ENCODE measurements around the gene EFHC1. TPM values are rescaled to one million over a fixed set of nuclear protein-coding genes. Genes with fewer than 3 reads are reported as not detected.

The EFHC1 gene
- total RNA-seq, 3 donors from 2014 or later, result 26.2 to 55.8 (median 36.7) TPM

DNA sequence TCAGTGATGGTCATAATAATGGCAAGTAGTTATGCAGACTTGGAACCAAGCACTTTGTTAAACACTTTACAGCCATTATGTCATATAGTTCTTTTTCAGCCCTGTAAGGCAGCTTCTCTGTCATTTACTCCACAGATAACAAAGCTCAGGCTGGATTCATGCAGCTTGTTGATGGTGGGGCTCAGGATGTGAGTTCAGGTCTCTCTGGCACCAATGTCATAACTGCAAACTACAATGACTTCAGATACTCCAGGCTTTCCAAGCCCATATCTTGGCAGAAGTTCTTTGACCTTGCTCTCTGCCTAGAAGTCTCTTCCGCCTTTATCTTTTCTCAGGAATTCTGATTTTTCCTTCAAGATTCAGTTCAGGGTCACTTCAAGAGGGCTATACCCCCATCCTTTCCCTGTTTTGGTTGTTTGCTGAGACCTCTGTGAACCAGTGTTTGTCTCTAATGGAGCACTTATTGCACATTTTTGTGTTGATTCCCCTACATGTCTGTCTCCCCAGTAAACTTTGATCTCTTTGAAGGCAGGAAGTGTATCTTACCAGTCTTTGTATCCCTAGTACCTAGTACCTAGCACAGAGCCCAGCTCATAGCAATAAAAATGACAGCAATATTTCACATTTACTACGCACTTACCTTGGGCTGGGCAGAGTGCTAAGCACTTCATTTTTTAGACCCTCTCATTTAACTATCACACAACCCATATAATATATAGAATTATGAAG, 19.7 kb upstream of the EFHC1 start:
- Histone ChIP-seq H3K27me3 (no peaks in the 10 kb centered on the region), H3K4me1 (no peaks in the 10 kb centered on the region), H3K36me3 (no peaks in the 10 kb centered on the region), H3K27ac (no peak overlapping the region), H3K4me3 (no peak overlapping the region), H3K9me3 (no peaks in the 10 kb centered on the region)
- no peak for DNase-seq (ENCODE audit: low spot score in 2 of 2)
- intact Hi-C loops (cut with DNase I; ENCODE audit: low total_unique reads), result no loop called here
- TF ChIP-seq POLR2AphosphoS5 (IDR thresholded peaks at IDR 0.05) (no peak), POLR2A (IDR thresholded peaks at IDR 0.05) (no peak)
- TF ChIP-seq, protein P1, sequence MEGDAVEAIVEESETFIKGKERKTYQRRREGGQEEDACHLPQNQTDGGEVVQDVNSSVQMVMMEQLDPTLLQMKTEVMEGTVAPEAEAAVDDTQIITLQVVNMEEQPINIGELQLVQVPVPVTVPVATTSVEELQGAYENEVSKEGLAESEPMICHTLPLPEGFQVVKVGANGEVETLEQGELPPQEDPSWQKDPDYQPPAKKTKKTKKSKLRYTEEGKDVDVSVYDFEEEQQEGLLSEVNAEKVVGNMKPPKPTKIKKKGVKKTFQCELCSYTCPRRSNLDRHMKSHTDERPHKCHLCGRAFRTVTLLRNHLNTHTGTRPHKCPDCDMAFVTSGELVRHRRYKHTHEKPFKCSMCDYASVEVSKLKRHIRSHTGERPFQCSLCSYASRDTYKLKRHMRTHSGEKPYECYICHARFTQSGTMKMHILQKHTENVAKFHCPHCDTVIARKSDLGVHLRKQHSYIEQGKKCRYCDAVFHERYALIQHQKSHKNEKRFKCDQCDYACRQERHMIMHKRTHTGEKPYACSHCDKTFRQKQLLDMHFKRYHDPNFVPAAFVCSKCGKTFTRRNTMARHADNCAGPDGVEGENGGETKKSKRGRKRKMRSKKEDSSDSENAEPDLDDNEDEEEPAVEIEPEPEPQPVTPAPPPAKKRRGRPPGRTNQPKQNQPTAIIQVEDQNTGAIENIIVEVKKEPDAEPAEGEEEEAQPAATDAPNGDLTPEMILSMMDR (IDR thresholded peaks at IDR 0.05), result no peak

DNA sequence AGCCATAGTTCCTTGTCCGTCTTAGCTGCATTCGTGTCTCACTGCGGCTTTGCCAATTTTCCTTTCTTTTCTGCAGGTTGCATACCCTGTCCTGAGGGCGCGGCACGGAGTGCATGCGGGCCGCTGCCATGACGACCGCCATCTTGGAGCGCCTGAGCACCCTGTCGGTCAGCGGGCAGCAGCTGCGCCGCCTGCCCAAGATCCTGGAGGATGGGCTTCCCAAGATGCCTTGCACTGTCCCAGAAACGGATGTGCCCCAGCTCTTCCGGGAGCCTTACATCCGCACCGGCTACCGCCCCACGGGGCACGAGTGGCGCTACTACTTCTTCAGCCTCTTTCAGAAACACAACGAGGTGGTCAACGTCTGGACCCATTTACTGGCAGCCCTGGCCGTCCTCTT, 17.1 kb upstream of the EFHC1 start:
- H3K27me3 ChIP-seq, result no peaks in the 10 kb centered on the region
- H3K4me3 ChIP-seq, result no peak overlapping the region
- intact Hi-C loops (cut with DNase I; ENCODE audit: low total_unique reads), result no loop called here
- no peak overlapping the region for H3K27ac ChIP-seq
- H3K9me3 ChIP-seq, result no peaks in the 10 kb centered on the region
- H3K4me1 ChIP-seq, result no peaks in the 10 kb centered on the region
- H3K36me3 ChIP-seq, result no peaks in the 10 kb centered on the region
- TF ChIP-seq, protein P1 (IDR thresholded peaks at IDR 0.05), result no peak
- no peak for TF ChIP-seq POLR2AphosphoS5 (IDR thresholded peaks at IDR 0.05)
- TF ChIP-seq POLR2A (IDR thresholded peaks at IDR 0.05), result no peak
- DNase-seq (ENCODE audit: low spot score in 2 of 2), result no peak

DNA sequence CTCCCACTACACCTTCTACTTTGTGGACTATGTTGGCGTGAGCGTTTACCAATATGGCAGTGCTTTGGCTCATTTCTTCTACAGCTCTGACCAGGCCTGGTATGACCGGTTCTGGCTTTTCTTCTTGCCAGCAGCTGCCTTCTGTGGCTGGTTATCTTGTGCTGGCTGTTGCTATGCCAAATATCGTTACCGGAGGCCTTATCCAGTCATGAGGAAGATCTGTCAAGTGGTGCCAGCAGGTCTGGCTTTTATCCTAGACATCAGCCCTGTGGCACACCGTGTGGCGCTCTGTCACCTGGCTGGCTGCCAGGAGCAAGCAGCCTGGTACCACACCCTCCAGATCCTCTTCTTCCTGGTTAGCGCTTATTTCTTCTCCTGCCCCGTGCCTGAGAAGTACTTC, 16.5 kb upstream of the EFHC1 start:
- Histone ChIP-seq H3K9me3 (no peaks in the 10 kb centered on the region), H3K27me3 (no peaks in the 10 kb centered on the region), H3K27ac (no peak overlapping the region), H3K4me3 (no peak overlapping the region), H3K36me3 (no peaks in the 10 kb centered on the region), H3K4me1 (no peaks in the 10 kb centered on the region)
- TF ChIP-seq POLR2A (IDR thresholded peaks at IDR 0.05), result no peak
- TF ChIP-seq, protein P1 (IDR thresholded peaks at IDR 0.05), result no peak
- intact Hi-C loops (cut with DNase I; ENCODE audit: low total_unique reads), result no loop called here
- DNase-seq (ENCODE audit: low spot score in 2 of 2), result peak; percentile 50 to 74

DNA sequence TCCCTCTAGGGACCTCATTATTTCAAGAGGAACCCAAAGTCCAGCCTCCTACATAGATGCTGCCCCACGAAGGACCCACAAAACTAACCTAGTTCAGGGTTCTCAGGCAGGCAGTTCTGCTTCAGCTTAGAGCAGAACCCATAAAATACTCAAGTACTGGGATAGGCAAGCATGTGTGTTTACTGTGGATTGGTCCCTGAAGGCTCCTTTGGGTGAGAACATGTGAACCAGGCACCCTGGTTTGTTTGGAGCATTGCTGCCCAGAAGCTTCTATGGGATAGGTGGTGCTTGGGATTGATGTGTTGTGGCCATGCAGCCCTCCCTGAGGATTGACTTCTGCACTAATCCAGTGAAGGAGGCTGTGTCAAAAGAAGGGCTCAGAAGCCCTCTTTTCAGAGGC, 14.9 kb upstream of the EFHC1 start:
- Histone ChIP-seq H3K27ac (no peak overlapping the region), H3K9me3 (no peaks in the 10 kb centered on the region), H3K4me1 (no peaks in the 10 kb centered on the region), H3K27me3 (no peaks in the 10 kb centered on the region), H3K4me3 (no peak overlapping the region), H3K36me3 (no peaks in the 10 kb centered on the region)
- TF ChIP-seq POLR2AphosphoS5 (IDR thresholded peaks at IDR 0.05) (no peak), POLR2A (IDR thresholded peaks at IDR 0.05) (no peak)
- TF ChIP-seq, protein P1 (IDR thresholded peaks at IDR 0.05), result no peak
- no peak for DNase-seq (ENCODE audit: low spot score in 2 of 2)
- intact Hi-C loops (cut with DNase I; ENCODE audit: low total_unique reads), result no loop called here

DNA sequence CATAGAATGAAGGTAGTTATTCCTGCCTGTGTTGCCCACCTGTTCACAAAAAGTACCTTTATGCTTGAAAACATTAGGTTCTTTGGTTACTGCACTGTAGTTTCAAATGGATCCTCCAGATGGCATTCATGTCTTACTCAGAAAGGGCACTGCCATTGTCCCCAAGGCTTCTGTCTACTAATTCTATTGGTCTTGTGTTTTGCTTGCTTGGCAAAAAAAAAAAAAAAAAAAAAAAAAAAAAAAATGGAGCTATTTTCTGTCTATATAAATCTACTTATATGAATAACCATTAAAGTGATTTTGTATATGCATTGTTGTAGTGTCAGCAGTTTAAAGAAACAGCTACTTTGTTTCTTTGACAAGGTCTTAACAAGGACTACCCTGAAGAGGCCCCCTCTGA, 12.7 kb upstream of the EFHC1 start:
- no peaks in the 10 kb centered on the region for H3K9me3 ChIP-seq
- H3K27ac ChIP-seq, result no peak overlapping the region
- H3K36me3 ChIP-seq, result no peaks in the 10 kb centered on the region
- no peaks in the 10 kb centered on the region for H3K4me1 ChIP-seq
- TF ChIP-seq, protein P1 (IDR thresholded peaks at IDR 0.05), result peak in 2 of 3 donors; percentile 33 to 43
- TF ChIP-seq POLR2AphosphoS5 (IDR thresholded peaks at IDR 0.05), result no peak
- H3K27me3 ChIP-seq, result no peaks in the 10 kb centered on the region
- DNase-seq (ENCODE audit: low spot score in 2 of 2), result no peak
- no peak overlapping the region for H3K4me3 ChIP-seq
- intact Hi-C loops (cut with DNase I; ENCODE audit: low total_unique reads), result no loop called here

All from breast epithelium (tissue), 4 donors.